Activated naive CD4-positive, alpha-beta T cell treated with anti-CD3 and anti-CD28 coated beads, Interleukin-2, amount 10 ng/mL, durations not matched to agents 7 days and 5 days (primary cell): Measurements from ENCODE around the gene UBE2I.
"Not testable (repeated sequence)": the region's sequence is repeated elsewhere in the genome, so short reads cannot be mapped to it uniquely, and the experiment has no call there.

ENCODE experiments used
- CTCF ChIA-PET: fragments of 350-600 bp; sonication (Branson Sonifier 250); formaldehyde crosslinking; loops from one replicate; lab custom pipeline; 2021; ENCODE audit warnings: antibody characterized with exemption; lab: Charles Lee
- DNase-seq: peaks from one replicate; pipeline ENCODE4 v3.0.0-alpha.2; 2020
- H3K27ac Mint-ChIP-seq: one replicate; pipeline ENCODE4 v1.8.0; 2021; ENCODE audit warnings: mild to moderate bottlenecking, moderate library complexity, mixed read lengths
- H3K27me3 Mint-ChIP-seq: one replicate; pipeline ENCODE4 v1.8.0; 2021; ENCODE audit warnings: mild to moderate bottlenecking, mixed read lengths
- H3K36me3 Mint-ChIP-seq: one replicate; pipeline ENCODE4 v1.8.0; 2021; ENCODE audit warnings: mixed read lengths
- H3K4me1 Mint-ChIP-seq: one replicate; pipeline ENCODE4 v1.8.0; 2021; ENCODE audit warnings: mixed read lengths
- H3K4me3 Mint-ChIP-seq: one replicate; pipeline ENCODE4 v1.8.0; 2021; ENCODE audit warnings: mild to moderate bottlenecking, moderate library complexity, mixed read lengths
- H3K9me3 Mint-ChIP-seq: one replicate; pipeline ENCODE4 v1.8.0; 2021; ENCODE audit warnings: mixed read lengths

UBE2I gene

DNA sequence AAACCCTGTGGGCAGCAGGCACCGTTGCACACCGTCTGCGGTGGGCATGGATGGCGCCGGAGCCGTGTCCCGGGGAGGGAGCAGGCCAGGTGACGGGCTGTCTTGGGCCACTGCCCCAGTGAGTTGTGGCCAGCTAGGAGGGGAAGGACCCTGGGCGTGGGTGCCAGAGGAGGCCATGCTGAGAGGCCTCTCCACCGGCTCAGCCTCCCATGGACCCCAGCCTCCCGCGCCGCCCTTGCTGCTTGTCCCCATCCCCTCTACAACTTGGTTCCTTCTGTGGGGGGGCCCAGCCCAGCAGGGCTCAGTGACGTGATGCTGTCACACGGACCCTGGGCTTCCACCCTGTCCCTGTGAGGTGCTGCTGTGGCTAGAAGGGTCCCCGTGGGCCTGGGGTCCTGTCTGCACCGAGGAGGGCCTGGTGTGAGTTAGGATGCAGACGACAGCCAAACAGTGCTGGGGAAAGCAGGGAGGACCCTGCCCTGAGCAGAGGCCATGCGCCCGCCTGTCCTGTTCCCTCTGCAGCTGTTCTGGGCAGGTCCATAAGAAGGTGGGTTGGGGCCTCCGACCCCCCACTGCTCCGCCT, 11.3 kb downstream of the UBE2I start:
- Mint-ChIP-seq H3K27ac (no peak overlapping the region), H3K36me3 (peaks cover 48% of the 10 kb centered on the region), H3K27me3 (no peaks in the 10 kb centered on the region), H3K9me3 (no peaks in the 10 kb centered on the region), H3K4me1 (no peaks in the 10 kb centered on the region), H3K4me3 (no peak overlapping the region)
- CTCF ChIA-PET: no interaction called here
- no peak for DNase-seq

DNA sequence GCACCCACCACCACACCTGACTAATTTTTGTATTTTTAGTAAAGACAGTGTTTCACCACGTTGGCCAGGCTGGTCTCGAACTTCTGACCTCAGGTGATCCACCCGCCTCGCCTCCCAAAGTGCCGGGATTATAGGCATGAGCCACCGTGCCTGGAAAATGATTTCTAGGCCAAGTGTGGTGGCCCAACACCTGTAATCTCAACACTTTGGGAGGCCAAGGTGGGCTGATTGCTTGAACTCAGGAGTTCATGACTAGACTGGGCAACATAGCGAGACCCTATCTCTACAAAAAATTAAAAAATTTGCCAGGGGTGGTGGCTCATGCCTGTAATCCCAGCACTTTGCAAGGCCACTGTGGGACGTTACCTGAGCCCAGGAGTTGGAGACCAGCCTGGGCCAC, 13.0 kb downstream of the UBE2I start:
- DNase-seq: no peak
- CTCF ChIA-PET: no interaction called here
- Mint-ChIP-seq H3K9me3 (no peaks in the 10 kb centered on the region), H3K27me3 (no peaks in the 10 kb centered on the region), H3K36me3 (peaks cover 41% of the 10 kb centered on the region), H3K4me1 (peaks cover 2% of the 10 kb centered on the region), H3K27ac (no peak overlapping the region), H3K4me3 (no peak overlapping the region)

DNA sequence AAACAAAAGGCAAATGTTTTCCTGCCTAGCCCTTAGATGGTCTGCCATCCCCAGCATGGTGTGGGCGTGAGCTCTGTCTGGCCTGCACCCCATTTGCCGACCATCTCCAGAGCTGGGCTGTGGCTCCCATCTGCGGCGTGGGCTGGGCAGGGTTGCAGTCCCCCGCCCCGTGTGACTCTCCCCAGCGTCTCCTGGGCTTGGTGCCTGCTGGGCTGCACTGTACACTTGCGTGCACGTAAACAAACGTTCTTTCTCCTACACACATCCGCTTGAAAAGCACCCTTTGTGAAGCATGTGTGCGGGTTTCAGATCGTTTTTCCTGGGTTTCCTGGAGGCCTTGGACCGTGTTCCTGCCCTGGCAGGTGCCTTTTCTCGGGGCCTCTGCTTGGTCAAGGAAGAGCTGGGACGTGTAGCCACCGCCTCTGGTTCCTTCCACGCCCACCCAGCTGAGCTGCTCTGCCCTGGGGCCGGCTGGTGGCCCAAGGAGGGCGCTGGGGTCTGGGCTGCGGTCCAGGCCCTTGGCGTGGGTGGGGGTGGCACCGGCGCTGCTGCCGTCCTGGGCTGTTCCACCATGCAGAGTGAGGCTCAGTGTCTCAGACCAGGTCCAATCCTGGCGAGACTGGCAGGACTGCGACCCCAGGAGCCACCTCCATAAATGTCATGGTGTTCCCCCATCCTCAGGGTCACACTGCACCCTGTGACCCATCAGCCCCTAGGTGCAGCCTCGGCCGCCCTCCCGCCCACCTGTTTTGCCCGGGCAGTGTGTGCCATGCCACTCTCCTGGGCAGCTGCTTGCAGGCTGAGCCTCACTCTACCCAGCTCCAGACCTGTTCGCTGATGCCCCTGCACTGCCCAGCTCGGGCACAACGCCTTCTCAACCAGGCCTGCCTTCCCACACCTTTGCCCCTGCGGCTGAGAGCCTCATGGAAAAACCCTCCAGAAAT, 14.1 kb downstream of the UBE2I start:
- no peak overlapping the region for H3K27ac Mint-ChIP-seq
- H3K4me1 Mint-ChIP-seq: peaks cover 2% of the 10 kb centered on the region
- DNase-seq: no peak
- peaks cover 31% of the 10 kb centered on the region for H3K36me3 Mint-ChIP-seq
- H3K27me3 Mint-ChIP-seq: no peaks in the 10 kb centered on the region
- CTCF ChIA-PET: no interaction called here
- no peak overlapping the region for H3K4me3 Mint-ChIP-seq
- H3K9me3 Mint-ChIP-seq: no peaks in the 10 kb centered on the region

DNA sequence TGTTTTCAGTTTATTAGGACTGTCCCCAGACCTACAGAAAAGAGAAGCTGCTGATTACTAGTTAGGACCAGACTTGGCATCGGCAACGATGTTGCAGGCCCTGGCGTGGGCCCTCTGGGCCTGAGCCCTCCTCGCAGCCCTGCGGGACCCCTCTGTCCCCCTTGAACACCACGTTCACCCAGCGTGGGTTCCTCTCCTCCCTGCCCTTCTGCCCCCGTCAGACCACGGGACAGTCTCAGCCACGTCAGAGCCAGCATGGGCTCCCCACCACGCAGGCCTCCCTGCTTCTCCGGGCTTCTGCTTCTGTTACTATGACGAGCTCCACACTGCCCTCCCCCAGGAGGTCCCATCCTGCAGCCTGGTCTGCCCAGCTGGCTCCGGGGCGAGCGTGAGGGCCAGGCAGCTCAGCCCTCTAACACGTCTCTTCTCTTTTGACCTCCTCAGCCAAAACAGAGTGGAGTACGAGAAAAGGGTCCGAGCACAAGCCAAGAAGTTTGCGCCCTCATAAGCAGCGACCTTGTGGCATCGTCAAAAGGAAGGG, 14.9 kb downstream of the UBE2I start:
- peaks cover 2% of the 10 kb centered on the region for H3K4me1 Mint-ChIP-seq
- H3K27ac Mint-ChIP-seq: no peak overlapping the region
- no peak for DNase-seq
- H3K27me3 Mint-ChIP-seq: no peaks in the 10 kb centered on the region
- no peak overlapping the region for H3K4me3 Mint-ChIP-seq
- peaks cover 26% of the 10 kb centered on the region for H3K36me3 Mint-ChIP-seq
- H3K9me3 Mint-ChIP-seq: no peaks in the 10 kb centered on the region
- CTCF ChIA-PET: no interaction called here

DNA sequence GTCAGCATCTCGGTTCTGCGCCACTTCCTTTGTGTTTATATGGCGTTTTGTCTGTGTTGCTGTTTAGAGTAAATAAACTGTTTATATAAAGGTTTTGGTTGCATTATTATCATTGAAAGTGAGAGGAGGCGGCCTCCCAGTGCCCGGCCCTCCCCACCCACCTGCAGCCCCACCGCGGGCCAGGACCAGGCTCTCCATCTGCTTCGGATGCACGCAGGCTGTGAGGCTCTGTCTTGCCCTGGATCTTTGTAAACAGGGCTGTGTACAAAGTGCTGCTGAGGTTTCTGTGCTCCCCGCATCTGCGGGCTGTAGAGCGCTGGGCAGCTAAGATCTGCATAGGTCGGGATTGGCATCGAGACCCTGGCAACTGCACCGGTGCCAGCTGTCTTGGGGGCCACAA, 15.8 kb downstream of the UBE2I start:
- no peak overlapping the region for H3K27ac Mint-ChIP-seq
- H3K9me3 Mint-ChIP-seq: no peaks in the 10 kb centered on the region
- H3K4me3 Mint-ChIP-seq: no peak overlapping the region
- peaks cover 17% of the 10 kb centered on the region for H3K36me3 Mint-ChIP-seq
- CTCF ChIA-PET: no interaction called here
- DNase-seq: no peak
- peaks cover under 1% of the 10 kb centered on the region for H3K27me3 Mint-ChIP-seq
- peaks cover 2% of the 10 kb centered on the region for H3K4me1 Mint-ChIP-seq

DNA sequence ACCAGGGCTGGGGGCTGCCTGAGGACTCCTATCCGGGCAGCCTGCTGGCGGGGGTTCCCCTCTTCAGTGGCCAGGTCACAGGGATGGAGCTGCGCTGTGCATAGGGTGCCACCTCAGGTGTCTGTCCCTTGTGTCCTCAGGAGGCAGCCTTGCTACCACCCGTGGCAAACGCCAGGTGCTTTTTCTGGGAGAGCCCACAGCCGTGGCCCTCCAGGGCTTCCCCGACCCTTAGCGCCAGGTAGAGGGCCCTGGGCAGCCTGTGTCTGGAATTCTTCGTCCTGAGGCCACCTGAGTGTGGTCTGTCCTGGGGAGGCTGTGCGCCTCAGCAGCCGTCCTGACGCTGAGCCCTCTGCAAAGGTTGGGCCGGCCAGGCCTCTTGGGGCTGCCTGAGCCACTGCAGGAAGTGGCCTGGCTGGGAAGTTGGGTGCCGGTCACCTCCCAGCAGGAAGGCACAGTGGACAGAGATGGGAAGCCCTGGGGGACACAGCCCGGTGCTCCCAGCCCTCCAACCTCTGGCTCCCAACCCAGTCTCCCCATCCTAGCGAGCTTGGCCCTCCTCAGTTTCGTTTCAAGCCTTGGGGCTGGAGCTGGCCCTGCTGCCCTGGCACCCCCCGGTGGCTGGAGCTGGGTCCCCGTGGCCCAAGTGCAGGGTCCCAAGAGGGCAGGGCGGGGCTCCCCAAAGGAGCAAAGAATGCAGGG, 16.4 kb downstream of the UBE2I start:
- DNase-seq: no peak
- no peak overlapping the region for H3K4me3 Mint-ChIP-seq
- H3K9me3 Mint-ChIP-seq: no peaks in the 10 kb centered on the region

DNA sequence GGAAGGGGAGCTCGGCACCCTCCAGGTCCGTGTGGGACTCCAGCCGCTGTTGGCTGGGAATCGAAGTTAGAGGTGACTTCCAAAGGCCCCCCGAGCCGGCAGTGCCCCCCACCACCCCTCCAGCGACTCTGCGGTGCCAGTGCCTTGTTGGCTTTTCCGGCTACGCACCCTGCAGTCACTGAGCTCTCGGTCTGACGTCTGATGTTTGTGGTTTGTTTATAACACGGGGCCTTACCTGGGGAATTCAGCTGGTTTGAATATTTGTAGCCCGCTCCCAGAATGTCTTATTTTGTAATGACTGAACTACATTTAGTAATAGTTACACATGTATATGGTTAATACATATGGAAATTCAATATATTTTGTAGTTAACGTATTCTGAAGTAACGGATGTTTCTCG, 17.0 kb downstream of the UBE2I start:
- Mint-ChIP-seq H3K27me3 (peaks cover 12% of the 10 kb centered on the region), H3K9me3 (no peaks in the 10 kb centered on the region), H3K4me3 (no peak overlapping the region), H3K27ac (no peak overlapping the region), H3K36me3 (peaks cover 13% of the 10 kb centered on the region), H3K4me1 (peaks cover 5% of the 10 kb centered on the region)
- CTCF ChIA-PET: interaction anchor here (0.6 kb wide), 1 partner anchor 318 kb away, joined by 3 read pairs; no protein-coding TSS in a partner anchor
- DNase-seq: no peak

More for the DNA sequence above, 16.4 kb downstream of the UBE2I start:
- CTCF ChIA-PET: no interaction called here
- H3K27ac Mint-ChIP-seq: no peak overlapping the region
- H3K4me1 Mint-ChIP-seq: peaks cover 2% of the 10 kb centered on the region
- H3K27me3 Mint-ChIP-seq: peaks cover 6% of the 10 kb centered on the region
- peaks cover 16% of the 10 kb centered on the region for H3K36me3 Mint-ChIP-seq

DNA sequence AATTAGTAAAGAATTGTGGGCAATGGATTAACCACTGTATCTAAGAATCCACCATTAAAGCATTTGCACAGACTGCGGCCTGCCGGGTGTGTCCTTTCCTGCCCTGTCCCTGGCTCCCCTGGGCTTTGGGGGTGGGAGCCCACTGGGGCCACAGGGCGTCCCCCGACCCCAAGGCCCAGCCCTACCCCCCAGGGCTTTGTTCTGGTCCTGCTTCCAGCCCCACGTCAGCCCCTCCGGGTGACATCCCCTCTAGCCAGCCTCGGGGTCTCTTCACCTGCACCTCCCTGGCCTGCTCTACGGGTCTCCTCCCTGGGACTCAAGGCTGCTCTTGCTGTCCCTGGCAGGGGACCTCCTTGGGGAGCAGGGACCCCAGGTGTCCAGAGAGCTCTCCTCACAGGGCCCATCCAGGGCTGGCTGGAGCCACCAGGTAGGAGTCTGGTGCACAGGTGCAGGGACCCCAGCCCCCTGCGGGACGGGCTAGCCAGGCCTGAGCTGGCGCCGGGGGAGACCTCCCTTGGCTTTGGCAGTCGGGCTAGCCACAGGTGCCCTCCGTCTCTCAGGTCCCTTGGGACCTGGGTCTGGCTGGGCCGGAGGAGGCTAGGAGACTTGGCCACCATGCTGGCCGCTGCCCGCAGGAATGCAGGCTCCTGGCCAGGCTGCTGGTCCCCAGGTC, 17.6 kb downstream of the UBE2I start:
- CTCF ChIA-PET: interaction anchor here (0.6 kb wide), 1 partner anchor 317 kb away, joined by 3 read pairs; no protein-coding TSS in a partner anchor
- Mint-ChIP-seq H3K4me1 (peaks cover 11% of the 10 kb centered on the region), H3K36me3 (peaks cover 13% of the 10 kb centered on the region), H3K27ac (no peak overlapping the region), H3K4me3 (no peak overlapping the region), H3K27me3 (peaks cover 19% of the 10 kb centered on the region), H3K9me3 (no peaks in the 10 kb centered on the region)
- no peak for DNase-seq

DNA sequence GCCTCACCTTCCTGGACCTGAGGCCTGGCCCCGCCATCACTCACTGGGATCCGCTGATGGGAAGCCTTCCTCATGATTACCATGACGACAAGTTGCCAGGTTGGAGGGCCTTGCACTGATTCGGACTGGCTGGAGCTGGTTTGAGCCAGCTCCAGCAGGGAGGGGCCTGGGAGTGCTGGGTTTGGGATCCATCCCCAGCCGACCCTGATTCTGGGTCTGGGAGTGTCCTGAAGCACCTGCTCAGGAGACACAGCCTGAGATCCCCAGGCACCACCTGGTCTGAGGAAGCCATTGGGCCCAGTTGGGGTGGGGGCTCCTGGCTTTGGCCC, 18.1 kb downstream of the UBE2I start:
- Mint-ChIP-seq H3K36me3 (peaks cover 13% of the 10 kb centered on the region), H3K27ac (no peak overlapping the region), H3K4me3 (no peak overlapping the region), H3K9me3 (no peaks in the 10 kb centered on the region), H3K4me1 (peaks cover 16% of the 10 kb centered on the region), H3K27me3 (peaks cover 24% of the 10 kb centered on the region)
- CTCF ChIA-PET: no interaction called here
- no peak for DNase-seq

DNA sequence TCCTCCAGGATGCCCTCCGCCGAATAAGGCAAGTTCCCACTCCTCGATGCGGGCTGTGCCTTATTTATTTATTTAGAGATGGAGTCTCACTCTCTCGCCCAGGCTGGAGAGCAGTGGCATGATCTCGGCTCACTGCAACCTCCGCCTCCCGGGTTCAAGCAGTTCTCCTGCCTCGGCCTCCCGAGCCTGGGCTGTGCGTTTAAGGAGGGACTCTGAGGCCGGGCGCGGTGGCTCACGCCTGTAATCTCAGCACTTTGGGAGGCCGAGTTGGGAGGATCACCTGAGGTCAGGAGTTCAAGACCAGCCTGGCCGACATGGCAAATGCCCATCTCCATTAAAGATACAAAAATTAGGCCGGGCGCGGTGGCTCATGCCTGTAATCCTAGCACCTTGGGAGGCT, 18.7 kb downstream of the UBE2I start:
- H3K4me1 Mint-ChIP-seq: peaks cover 19% of the 10 kb centered on the region
- H3K9me3 Mint-ChIP-seq, H3K4me3 Mint-ChIP-seq, DNase-seq, H3K27ac Mint-ChIP-seq, CTCF ChIA-PET: not testable (repeated sequence)
- peaks cover 13% of the 10 kb centered on the region for H3K36me3 Mint-ChIP-seq
- H3K27me3 Mint-ChIP-seq: peaks cover 29% of the 10 kb centered on the region

DNA sequence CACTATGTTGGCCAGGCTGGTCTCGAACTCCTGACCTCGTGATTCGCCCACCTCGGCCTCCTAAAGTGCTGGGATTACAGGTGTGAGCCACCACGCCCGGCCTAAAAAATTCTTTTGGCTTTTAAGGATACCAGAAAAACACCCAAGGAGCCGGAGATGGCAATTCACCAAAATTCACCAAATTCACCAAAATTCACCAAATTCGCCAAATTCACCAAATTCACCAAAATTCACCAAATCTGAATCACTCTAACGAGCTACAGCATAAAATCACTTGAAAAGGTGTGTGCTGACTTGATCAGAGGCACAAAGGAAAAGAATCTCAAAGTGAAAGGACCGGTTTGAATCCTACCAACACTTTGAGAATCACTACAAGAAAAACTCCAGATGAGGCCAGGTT, 19.5 kb downstream of the UBE2I start:
- peaks cover 32% of the 10 kb centered on the region for H3K27me3 Mint-ChIP-seq
- H3K27ac Mint-ChIP-seq, H3K4me3 Mint-ChIP-seq, DNase-seq, H3K36me3 Mint-ChIP-seq, H3K9me3 Mint-ChIP-seq, CTCF ChIA-PET: not testable (repeated sequence)
- H3K4me1 Mint-ChIP-seq: peaks cover 19% of the 10 kb centered on the region

DNA sequence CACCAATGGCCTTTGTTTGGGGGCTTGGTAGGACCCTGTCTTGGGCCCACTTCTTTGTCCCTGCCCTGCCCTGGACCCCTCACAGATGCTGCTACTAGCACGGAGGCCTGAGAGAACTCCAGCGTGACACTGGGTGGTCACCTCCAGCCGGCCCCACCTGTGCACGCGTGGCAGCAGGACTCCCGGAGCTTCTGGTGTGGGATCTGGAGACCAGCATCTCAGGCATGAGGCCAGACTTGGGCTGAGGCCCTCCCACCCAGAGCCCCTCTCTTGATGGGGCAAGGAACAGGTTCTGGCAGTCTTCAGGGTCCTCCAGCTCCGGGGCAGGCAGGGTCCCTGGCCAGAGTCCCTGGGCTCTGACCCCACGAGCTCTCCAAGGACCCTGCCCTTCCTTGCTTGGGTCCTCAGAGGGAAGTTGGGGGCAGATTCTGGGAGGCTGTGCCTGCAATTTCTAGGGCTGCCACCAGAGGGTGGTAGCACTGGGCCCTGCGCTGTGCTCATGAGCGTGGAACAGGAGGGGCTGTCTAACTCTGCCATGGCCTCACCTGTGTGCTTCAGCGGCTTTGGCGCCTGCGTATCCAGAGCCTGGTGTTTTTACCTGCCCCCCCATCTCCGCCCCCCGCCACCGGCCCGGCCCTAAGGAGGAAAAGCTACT, 21.0 kb downstream of the UBE2I start:
- CTCF ChIA-PET: interaction anchor here (1.0 kb wide), 1 partner anchor 12 kb away, joined by 3 read pairs; no protein-coding TSS in a partner anchor
- Mint-ChIP-seq H3K9me3 (no peaks in the 10 kb centered on the region), H3K4me3 (no peak overlapping the region), H3K27ac (no peak overlapping the region), H3K4me1 (peaks cover 23% of the 10 kb centered on the region), H3K27me3 (peaks cover 47% of the 10 kb centered on the region), H3K36me3 (peaks cover 4% of the 10 kb centered on the region)
- no peak for DNase-seq

DNA sequence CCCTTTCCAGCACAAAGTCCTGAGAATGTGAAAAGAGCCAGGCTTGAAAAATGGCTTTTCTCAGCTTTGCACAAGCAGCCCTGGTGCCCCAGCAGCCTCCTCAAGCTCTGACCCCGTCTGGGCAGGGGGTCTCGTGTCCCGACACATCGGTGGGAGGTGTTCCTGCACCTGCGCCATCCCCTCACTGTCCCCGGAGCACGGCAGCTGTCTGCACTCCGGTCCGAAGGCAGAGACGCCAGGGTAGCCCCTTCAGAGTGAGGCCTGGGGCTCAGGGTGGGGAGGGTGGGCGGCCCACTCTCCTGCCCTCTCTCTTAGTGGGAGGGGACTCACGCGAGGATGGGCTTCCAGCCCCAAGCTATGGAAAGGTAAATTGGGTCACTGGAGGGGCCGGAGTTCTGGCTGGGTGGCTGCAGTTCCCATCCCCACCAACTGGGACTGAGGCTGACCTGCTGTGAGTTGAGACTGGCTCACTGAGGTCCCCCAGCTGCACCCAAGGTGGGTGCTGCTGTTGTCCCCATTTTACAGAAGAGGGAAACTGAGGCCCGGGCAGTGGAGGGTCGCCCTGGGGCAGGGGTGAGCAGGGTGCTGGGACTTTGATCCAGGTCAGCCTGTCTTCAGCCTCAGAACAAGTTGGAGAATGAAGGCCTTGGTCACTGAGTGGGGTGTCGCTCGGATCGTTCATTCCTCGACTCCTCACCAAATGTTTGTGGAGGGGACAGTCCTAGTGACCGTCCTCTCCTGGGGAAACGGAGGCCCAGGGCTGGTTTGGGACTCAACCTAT, 21.7 kb downstream of the UBE2I start:
- no peaks in the 10 kb centered on the region for H3K9me3 Mint-ChIP-seq
- peaks cover 54% of the 10 kb centered on the region for H3K27me3 Mint-ChIP-seq
- DNase-seq: no peak
- CTCF ChIA-PET: interaction anchor here (1.0 kb wide), 1 partner anchor 12 kb away, joined by 3 read pairs; no protein-coding TSS in a partner anchor
- H3K27ac Mint-ChIP-seq: no peak overlapping the region
- peaks cover 4% of the 10 kb centered on the region for H3K36me3 Mint-ChIP-seq
- peaks cover 23% of the 10 kb centered on the region for H3K4me1 Mint-ChIP-seq
- peak overlapping the region; percentile 43 for H3K4me3 Mint-ChIP-seq
